ENCODE measurements around the gene PPWD1.

The PPWD1 gene

GRCh38 chr5:65562731-65563701, at the start of gene PPWD1, which contains the start of gene CENPK:
Gene PPWD1 (plus strand): TSS chr5:65563296. CDS start chr5:65563311, 15 bp downstream.
Gene CENPK (minus strand): TSS chr5:65563168. CDS start chr5:65554907, 8,261 bp downstream.
- peak; percentile 96 for ATAC-seq (ENCODE audit: low read depth)
- H3K4me3 Mint-ChIP-seq, result peak within 1 kb of the TSS; percentile 96
- H3K36me3 Mint-ChIP-seq, result peaks cover 10% of the 10 kb centered on the region
- H3K4me1 Mint-ChIP-seq, result peaks cover 19% of the 10 kb centered on the region
- no peaks in the 10 kb centered on the region for H3K27me3 Mint-ChIP-seq
- DNase-seq (ENCODE audit: low spot score in 2 of 2), result peak; percentile 84 to 88
- peak within 1 kb of the TSS; percentile 98 for H3K27ac Mint-ChIP-seq
- no peaks in the 10 kb centered on the region for H3K9me3 Mint-ChIP-seq

- H3K36me3 Mint-ChIP-seq, result peaks cover 4% of the 10 kb centered on the region
- H3K27ac Mint-ChIP-seq, result no peak overlapping the region
- no peak for DNase-seq (ENCODE audit: low spot score in 2 of 2)
- H3K27me3 Mint-ChIP-seq, result no peaks in the 10 kb centered on the region
- ATAC-seq (ENCODE audit: low read depth), result no peak
- no peaks in the 10 kb centered on the region for H3K9me3 Mint-ChIP-seq
- H3K4me1 Mint-ChIP-seq, result no peaks in the 10 kb centered on the region
- H3K4me3 Mint-ChIP-seq, result no peak overlapping the region
These were observed 37.4 kb upstream of the PPWD1 start for GRCh38 chr5:65525726-65526125.

GRCh38 chr5:65530904-65531303, 32.2 kb upstream of the PPWD1 start:
- no peaks in the 10 kb centered on the region for H3K9me3 Mint-ChIP-seq
- ATAC-seq (ENCODE audit: low read depth), result no peak
- no peaks in the 10 kb centered on the region for H3K4me1 Mint-ChIP-seq
- H3K27me3 Mint-ChIP-seq, result no peaks in the 10 kb centered on the region
- H3K4me3 Mint-ChIP-seq, result no peak overlapping the region
- H3K27ac Mint-ChIP-seq, result no peak overlapping the region
- H3K36me3 Mint-ChIP-seq, result peaks cover 4% of the 10 kb centered on the region
- DNase-seq (ENCODE audit: low spot score in 2 of 2), result no peak

GRCh38 chr5:65535529-65535987, 27.5 kb upstream of the PPWD1 start:
- Mint-ChIP-seq H3K36me3 (peaks cover 2% of the 10 kb centered on the region), H3K4me1 (no peaks in the 10 kb centered on the region), H3K9me3 (no peaks in the 10 kb centered on the region), H3K4me3 (no peak overlapping the region), H3K27ac (no peak overlapping the region), H3K27me3 (no peaks in the 10 kb centered on the region)
- DNase-seq (ENCODE audit: low spot score in 2 of 2) (no peak), ATAC-seq (ENCODE audit: low read depth) (no peak)

- no peak overlapping the region for H3K27ac Mint-ChIP-seq
- H3K9me3 Mint-ChIP-seq, result no peaks in the 10 kb centered on the region
- H3K27me3 Mint-ChIP-seq, result no peaks in the 10 kb centered on the region
- DNase-seq (ENCODE audit: low spot score in 2 of 2) (no peak), ATAC-seq (ENCODE audit: low read depth) (no peak)
- no peak overlapping the region for H3K4me3 Mint-ChIP-seq
- H3K36me3 Mint-ChIP-seq, result peaks cover 12% of the 10 kb centered on the region
- H3K4me1 Mint-ChIP-seq, result no peaks in the 10 kb centered on the region
These were observed 23.3 kb upstream of the PPWD1 start for GRCh38 chr5:65539827-65540226.

- ATAC-seq (ENCODE audit: low read depth), result no peak
- Mint-ChIP-seq H3K4me1 (no peaks in the 10 kb centered on the region), H3K27me3 (no peaks in the 10 kb centered on the region), H3K27ac (no peak overlapping the region), H3K9me3 (no peaks in the 10 kb centered on the region), H3K36me3 (peaks cover 15% of the 10 kb centered on the region), H3K4me3 (no peak overlapping the region)
- no peak for DNase-seq (ENCODE audit: low spot score in 2 of 2)
These were observed 18.6 kb upstream of the PPWD1 start for GRCh38 chr5:65544473-65544872.

- Mint-ChIP-seq H3K36me3 (peaks cover 12% of the 10 kb centered on the region), H3K27me3 (no peaks in the 10 kb centered on the region), H3K4me1 (no peaks in the 10 kb centered on the region), H3K9me3 (no peaks in the 10 kb centered on the region), H3K27ac (no peak overlapping the region), H3K4me3 (no peak overlapping the region)
- no peak for ATAC-seq (ENCODE audit: low read depth)
- DNase-seq (ENCODE audit: low spot score in 2 of 2), result no peak
These were observed 17.0 kb upstream of the PPWD1 start for GRCh38 chr5:65546141-65546540.

- Mint-ChIP-seq H3K9me3 (no peaks in the 10 kb centered on the region), H3K27me3 (no peaks in the 10 kb centered on the region), H3K4me3 (no peak overlapping the region), H3K4me1 (no peaks in the 10 kb centered on the region), H3K36me3 (peaks cover 8% of the 10 kb centered on the region), H3K27ac (no peak overlapping the region)
- DNase-seq (ENCODE audit: low spot score in 2 of 2) (no peak), ATAC-seq (ENCODE audit: low read depth) (no peak)
These were observed 14.8 kb upstream of the PPWD1 start for GRCh38 chr5:65548281-65548680.

GRCh38 chr5:65553941-65554340, 9.2 kb upstream of the PPWD1 start:
- Mint-ChIP-seq H3K4me1 (no peaks in the 10 kb centered on the region), H3K27me3 (no peaks in the 10 kb centered on the region), H3K9me3 (no peaks in the 10 kb centered on the region), H3K4me3 (no peak overlapping the region), H3K36me3 (peaks cover 20% of the 10 kb centered on the region), H3K27ac (no peak overlapping the region)
- DNase-seq (ENCODE audit: low spot score in 2 of 2), result no peak
- ATAC-seq (ENCODE audit: low read depth), result no peak

- DNase-seq (ENCODE audit: low spot score in 2 of 2), result no peak
- no peak overlapping the region for H3K27ac Mint-ChIP-seq
- H3K4me1 Mint-ChIP-seq, result no peaks in the 10 kb centered on the region
- no peak for ATAC-seq (ENCODE audit: low read depth)
- H3K27me3 Mint-ChIP-seq, result no peaks in the 10 kb centered on the region
- no peaks in the 10 kb centered on the region for H3K9me3 Mint-ChIP-seq
- H3K36me3 Mint-ChIP-seq, result peaks cover 17% of the 10 kb centered on the region
- no peak overlapping the region for H3K4me3 Mint-ChIP-seq
These were observed 7.8 kb upstream of the PPWD1 start for GRCh38 chr5:65555287-65555686.

- no peak overlapping the region for H3K4me3 Mint-ChIP-seq
These were observed 6.9 kb upstream of the PPWD1 start for GRCh38 chr5:65556181-65556580.

GRCh38 chr5:65556718-65557117, 6.4 kb upstream of the PPWD1 start:
- peaks cover 17% of the 10 kb centered on the region for H3K36me3 Mint-ChIP-seq
- no peak for ATAC-seq (ENCODE audit: low read depth)
- no peak overlapping the region for H3K4me3 Mint-ChIP-seq

More at GRCh38 chr5:65556181-65556580, 6.9 kb upstream of the PPWD1 start:
- H3K27ac Mint-ChIP-seq, result no peak overlapping the region
- H3K4me1 Mint-ChIP-seq, result no peaks in the 10 kb centered on the region
- no peaks in the 10 kb centered on the region for H3K9me3 Mint-ChIP-seq
- ATAC-seq (ENCODE audit: low read depth) (no peak), DNase-seq (ENCODE audit: low spot score in 2 of 2) (no peak)
- H3K27me3 Mint-ChIP-seq, result no peaks in the 10 kb centered on the region
- peaks cover 17% of the 10 kb centered on the region for H3K36me3 Mint-ChIP-seq

GRCh38 chr5:65563777-65564176, 681 bp downstream of the PPWD1 start:
- Mint-ChIP-seq H3K27ac (peak overlapping the region; percentile 98), H3K4me1 (peaks cover 21% of the 10 kb centered on the region), H3K4me3 (peak overlapping the region; percentile 96), H3K36me3 (peaks cover 4% of the 10 kb centered on the region), H3K27me3 (no peaks in the 10 kb centered on the region), H3K9me3 (no peaks in the 10 kb centered on the region)
- no peak for DNase-seq (ENCODE audit: low spot score in 2 of 2)
- no peak for ATAC-seq (ENCODE audit: low read depth)

More at GRCh38 chr5:65556718-65557117, 6.4 kb upstream of the PPWD1 start:
- no peaks in the 10 kb centered on the region for H3K27me3 Mint-ChIP-seq
- no peaks in the 10 kb centered on the region for H3K9me3 Mint-ChIP-seq
- no peak overlapping the region for H3K27ac Mint-ChIP-seq
- no peaks in the 10 kb centered on the region for H3K4me1 Mint-ChIP-seq
- no peak for DNase-seq (ENCODE audit: low spot score in 2 of 2)

- Mint-ChIP-seq H3K9me3 (no peaks in the 10 kb centered on the region), H3K27ac (no peak overlapping the region), H3K4me3 (no peak overlapping the region), H3K27me3 (no peaks in the 10 kb centered on the region), H3K4me1 (peaks cover 21% of the 10 kb centered on the region), H3K36me3 (peaks cover 7% of the 10 kb centered on the region)
- DNase-seq (ENCODE audit: low spot score in 2 of 2) (no peak), ATAC-seq (ENCODE audit: low read depth) (no peak)
These were observed 3.4 kb downstream of the PPWD1 start for GRCh38 chr5:65566505-65566904.

All from memory B cell (primary cell).